ENCODE measurements around the gene FAAP20.

DNA sequence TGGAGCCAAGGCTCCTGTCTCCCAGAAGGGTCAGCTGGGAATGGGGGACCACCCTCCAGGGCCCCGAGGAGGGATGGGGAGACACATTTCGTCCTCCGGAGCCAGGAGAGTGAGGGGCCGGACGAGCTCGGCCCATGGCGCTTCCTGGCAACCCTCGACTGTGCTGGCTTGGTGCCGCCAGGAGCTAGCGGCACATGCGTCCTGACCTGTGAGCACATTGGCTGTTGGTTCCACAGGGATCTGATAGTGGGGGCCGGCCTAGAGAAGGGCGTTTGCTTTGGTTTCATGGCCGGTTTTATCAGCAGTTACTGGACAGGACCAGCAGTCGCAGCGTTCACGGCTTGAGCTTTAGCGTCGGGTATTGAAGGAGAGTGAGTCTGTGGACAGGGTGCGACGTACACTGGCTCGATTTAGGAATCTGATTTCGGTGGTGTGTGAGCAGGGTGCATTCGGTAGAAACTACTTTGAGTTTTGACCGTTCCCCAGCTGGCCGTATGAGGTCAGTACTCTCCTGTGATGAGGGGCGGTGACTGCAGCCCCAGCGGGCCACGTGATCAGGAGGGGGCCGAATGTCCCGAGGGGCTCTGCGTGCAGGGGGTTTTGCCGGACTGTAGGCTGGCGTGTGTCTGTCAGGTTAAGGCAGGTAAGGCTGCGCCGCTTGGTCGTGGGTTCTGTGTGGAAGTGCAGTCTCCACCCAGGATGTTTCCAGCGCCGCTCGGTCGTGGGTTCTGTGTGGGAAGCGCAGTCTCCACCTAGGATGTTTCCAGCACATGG is 18.7 kb downstream of the FAAP20 start:
- TF ChIP-seq EP300 (IDR thresholded peaks at IDR 0.05; ENCODE audit: low read depth) (no peak), POLR2AphosphoS5 (IDR thresholded peaks at IDR 0.05) (no peak), POLR2A (IDR thresholded peaks at IDR 0.05) (no peak)
- TF ChIP-seq, protein P1, sequence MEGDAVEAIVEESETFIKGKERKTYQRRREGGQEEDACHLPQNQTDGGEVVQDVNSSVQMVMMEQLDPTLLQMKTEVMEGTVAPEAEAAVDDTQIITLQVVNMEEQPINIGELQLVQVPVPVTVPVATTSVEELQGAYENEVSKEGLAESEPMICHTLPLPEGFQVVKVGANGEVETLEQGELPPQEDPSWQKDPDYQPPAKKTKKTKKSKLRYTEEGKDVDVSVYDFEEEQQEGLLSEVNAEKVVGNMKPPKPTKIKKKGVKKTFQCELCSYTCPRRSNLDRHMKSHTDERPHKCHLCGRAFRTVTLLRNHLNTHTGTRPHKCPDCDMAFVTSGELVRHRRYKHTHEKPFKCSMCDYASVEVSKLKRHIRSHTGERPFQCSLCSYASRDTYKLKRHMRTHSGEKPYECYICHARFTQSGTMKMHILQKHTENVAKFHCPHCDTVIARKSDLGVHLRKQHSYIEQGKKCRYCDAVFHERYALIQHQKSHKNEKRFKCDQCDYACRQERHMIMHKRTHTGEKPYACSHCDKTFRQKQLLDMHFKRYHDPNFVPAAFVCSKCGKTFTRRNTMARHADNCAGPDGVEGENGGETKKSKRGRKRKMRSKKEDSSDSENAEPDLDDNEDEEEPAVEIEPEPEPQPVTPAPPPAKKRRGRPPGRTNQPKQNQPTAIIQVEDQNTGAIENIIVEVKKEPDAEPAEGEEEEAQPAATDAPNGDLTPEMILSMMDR (IDR thresholded peaks at IDR 0.05), result no peak
